IMR-90 (cell line): ENCODE measurements around the gene FGD5.

ENCODE experiments used
- BHLHE40 ChIP-seq: fragments of 150-350 bp; IDR thresholded peaks from 2 replicates; pipeline ENCODE4 v1.6.1; 2016; ENCODE audit warnings: mild to moderate bottlenecking, low read depth, low read length
- CEBPB ChIP-seq: IDR thresholded peaks from 2 replicates; pipeline ENCODE4 v1.6.1; 2012; ENCODE audit warnings: low read depth, low read length, improper control_type of control experiment
- CHD1 ChIP-seq: IDR thresholded peaks from 2 replicates; pipeline ENCODE4 v1.6.1; 2012; ENCODE audit warnings: low read depth, low read length, improper control_type of control experiment
- CTCF ChIP-seq: conservative IDR thresholded peaks from 2 replicates; pipeline ENCODE4 v1.5.1; 2012; ENCODE audit warnings: mild to moderate bottlenecking, low read depth, low read length, improper control_type of control experiment
- FOS ChIP-seq: fragments of 150-350 bp; IDR thresholded peaks from 2 replicates; pipeline ENCODE4 v1.6.1; 2016; ENCODE audit warnings: low read depth, low read length
- MAZ ChIP-seq: IDR thresholded peaks from 2 replicates; pipeline ENCODE4 v1.6.1; 2012; ENCODE audit warnings: low read depth, mild to moderate bottlenecking, low read length, improper control_type of control experiment, moderate library complexity, borderline replicate concordance
- MXI1 ChIP-seq: IDR thresholded peaks from 2 replicates; pipeline ENCODE4 v1.6.1; 2012; ENCODE audit warnings: low read depth, mild to moderate bottlenecking, low read length, moderate library complexity, borderline replicate concordance
- NFE2L2 ChIP-seq: fragments of 150-350 bp; IDR thresholded peaks from 2 replicates; pipeline ENCODE4 v1.6.1; 2016; ENCODE audit warnings: low read depth, mild to moderate bottlenecking, low read length
- POLR2A ChIP-seq: IDR thresholded peaks from 2 replicates; pipeline ENCODE4 v1.6.1; 2012; ENCODE audit warnings: mild to moderate bottlenecking, low read depth, low read length
- RAD21 ChIP-seq: IDR thresholded peaks from 2 replicates; pipeline ENCODE4 v1.6.1; 2012; ENCODE audit warnings: low read length, improper control_type of control experiment
- RCOR1 ChIP-seq: IDR thresholded peaks from 2 replicates; pipeline ENCODE4 v1.6.1; 2012; ENCODE audit warnings: mild to moderate bottlenecking, low read length, improper control_type of control experiment; ENCODE audit not compliant: insufficient replicate concordance
- SMC3 ChIP-seq: fragments of 150-350 bp; IDR thresholded peaks from 2 replicates; pipeline ENCODE4 v1.6.1; 2016; ENCODE audit warnings: low read depth, mild to moderate bottlenecking, antibody characterized with exemption, low read length, moderate library complexity
- TF ChIP-seq, protein P1 (sequence below): fragments of 150-350 bp; IDR thresholded peaks from 2 replicates; pipeline ENCODE4 v1.6.1; 2017; ENCODE audit warnings: mild to moderate bottlenecking, antibody characterized with exemption, low read length, low read depth

DNA sequence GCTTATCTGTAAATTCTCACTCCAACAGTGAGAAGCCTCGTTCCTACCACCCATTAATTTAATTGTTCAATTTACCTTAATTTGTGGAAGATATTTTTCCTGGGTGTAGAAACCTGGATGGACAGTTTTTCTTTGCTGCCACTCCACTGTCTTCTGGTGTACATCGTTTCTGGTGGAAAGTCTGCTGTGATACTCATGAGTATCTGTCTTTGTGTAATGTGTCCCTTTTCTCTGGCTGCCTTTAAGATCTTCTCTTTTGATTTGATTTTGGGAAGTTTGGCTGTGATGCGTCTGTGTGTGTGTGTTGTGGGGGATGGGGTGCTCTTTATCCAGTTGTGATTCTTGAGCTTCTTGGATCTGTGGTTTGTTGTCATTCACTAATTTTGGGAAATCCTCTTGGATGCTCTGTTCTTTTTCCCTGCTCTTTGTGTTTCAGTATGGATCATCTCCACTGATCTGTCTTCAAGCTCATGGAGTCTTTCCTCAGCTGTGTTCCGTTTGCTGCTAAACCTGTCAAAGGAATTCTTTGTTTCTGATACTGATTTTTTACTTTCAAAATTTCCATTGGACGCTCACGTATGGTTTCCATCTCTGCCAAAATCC, 86.4 kb downstream of the FGD5 start:
- TF ChIP-seq CEBPB (no peak), CHD1 (no peak), CTCF (no peak), MAZ (no peak), POLR2A (no peak), RAD21 (no peak), RCOR1 (no peak), FOS (no peak), NFE2L2 (no peak), MXI1 (no peak), BHLHE40 (no peak), SMC3 (no peak)
- TF ChIP-seq, protein P1, sequence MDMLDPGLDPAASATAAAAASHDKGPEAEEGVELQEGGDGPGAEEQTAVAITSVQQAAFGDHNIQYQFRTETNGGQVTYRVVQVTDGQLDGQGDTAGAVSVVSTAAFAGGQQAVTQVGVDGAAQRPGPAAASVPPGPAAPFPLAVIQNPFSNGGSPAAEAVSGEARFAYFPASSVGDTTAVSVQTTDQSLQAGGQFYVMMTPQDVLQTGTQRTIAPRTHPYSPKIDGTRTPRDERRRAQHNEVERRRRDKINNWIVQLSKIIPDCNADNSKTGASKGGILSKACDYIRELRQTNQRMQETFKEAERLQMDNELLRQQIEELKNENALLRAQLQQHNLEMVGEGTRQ = no peak
